GM19438 (cell line): ENCODE measurements around the gene LGR6.
"Not testable (repeated sequence)": the region's sequence is repeated elsewhere in the genome, so short reads cannot be mapped to it uniquely, and the experiment has no call there.

Source experiments
- ATAC-seq: cut with Tn5 transposase; IDR thresholded peaks from one replicate; pipeline ENCODE4 v1.9.1; 2021; ENCODE audit warnings: low read depth; ENCODE audit not compliant: unreplicated experiment

Gene LGR6

DNA sequence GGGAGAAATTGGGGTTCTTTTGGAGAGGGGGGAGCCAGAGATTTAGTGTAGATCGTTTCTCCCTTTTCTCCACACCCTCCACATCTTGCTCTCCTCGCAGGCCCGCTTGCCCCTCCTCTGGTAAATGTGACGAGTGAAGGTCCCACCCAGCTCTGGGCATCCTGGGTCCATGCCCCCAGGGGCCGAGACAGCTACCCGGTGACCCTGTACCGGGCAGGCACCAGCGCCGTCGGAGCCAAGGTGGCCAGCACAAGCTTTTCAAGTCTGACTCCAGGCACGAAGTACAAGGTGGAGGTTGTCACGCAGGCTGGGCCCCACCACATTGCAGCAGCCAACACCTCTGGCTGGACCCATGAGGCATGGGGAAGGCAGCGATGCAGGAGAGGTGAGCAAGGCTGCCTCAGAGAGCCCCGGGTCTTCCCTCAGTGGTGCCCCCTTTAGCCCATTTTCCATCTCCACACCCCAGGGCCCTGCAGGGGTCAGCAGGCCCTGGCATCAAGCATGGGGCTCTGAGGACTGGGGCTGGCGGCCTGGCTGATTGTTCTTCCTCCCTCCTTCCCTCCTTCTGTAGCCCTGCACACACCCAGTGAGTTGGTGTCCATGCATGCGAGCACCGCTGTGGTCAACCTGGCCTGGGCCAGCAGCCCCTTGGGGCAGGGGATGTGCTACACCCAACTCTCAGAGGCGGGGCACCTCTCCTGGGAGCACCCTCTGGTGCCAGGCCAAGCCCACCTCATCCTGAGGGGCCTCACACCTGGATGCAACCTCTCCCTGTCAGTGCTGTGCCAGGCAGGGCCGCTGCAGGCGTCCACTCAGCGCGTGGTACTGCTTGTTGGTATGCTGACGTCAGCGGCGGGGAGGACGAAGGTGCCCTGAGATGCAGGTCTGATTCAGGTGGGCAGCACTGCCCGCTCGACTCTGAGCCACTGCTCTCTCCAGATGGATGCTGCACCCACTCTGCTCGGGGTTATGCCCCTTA lies 16.4 kb upstream of the LGR6 start:
- no peak for ATAC-seq

DNA sequence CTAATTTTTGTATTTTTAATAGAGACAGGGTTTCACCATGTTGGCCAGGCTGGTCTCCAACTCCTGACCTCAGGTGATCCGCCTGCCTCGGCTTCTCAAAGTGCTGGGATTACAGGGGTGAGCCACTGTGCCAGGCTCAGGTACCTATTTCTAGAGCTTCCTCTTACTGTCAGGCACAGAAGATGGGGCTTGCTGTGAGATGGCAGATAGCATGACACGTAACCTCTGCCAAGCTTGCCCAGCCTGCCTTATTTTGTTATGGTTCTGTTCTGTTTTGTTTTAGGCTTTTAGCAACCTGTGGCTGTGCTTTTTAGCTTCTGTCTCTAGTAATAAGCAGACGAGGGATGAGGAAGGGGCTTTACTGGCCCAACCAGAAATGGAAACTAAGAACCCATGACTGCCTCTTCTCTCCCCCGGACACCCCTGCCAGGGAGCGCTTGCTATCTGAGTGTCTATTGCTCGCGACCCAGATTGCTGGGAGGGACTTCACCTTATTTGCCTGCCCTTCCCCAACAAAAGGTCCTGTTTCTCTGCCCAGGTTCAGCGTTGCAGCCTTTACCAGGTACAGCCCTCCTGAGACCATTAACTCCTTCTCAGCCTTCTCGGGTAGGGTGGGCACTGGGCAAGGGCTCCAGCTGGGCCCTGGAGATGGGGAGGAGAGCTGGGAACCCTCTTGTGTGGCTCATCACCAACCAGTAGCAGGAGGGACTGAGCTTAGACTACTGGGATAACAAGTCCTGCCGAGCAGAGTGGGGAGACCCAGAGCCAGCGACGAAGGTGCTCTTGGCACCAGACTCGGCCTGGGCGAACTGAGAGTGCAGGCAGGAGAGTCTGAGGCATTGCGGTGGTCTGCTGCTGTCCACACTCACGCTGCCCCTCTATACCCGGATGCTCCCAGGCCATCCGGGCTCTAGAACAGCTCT lies 13.5 kb upstream of the LGR6 start:
- no peak for ATAC-seq

DNA sequence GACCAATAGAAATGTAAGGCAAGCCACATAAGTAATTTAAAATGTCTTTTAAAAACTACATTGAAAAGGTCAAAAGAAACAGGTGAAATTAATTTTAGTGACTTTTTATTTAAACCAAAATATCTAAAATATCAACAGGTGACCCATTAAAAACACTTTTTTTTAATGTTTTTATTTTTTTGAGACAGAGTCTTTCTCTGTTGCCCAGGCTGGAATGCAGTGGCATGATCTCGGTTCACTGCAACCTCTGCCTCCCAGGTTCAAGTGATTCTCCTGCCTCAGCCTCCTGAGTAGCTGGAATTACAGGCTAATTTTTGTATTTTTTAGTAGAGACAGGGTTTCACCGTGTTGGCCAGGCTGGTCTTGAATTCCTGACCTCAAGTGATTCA lies 12.9 kb upstream of the LGR6 start:
- ATAC-seq, result not testable (repeated sequence)

DNA sequence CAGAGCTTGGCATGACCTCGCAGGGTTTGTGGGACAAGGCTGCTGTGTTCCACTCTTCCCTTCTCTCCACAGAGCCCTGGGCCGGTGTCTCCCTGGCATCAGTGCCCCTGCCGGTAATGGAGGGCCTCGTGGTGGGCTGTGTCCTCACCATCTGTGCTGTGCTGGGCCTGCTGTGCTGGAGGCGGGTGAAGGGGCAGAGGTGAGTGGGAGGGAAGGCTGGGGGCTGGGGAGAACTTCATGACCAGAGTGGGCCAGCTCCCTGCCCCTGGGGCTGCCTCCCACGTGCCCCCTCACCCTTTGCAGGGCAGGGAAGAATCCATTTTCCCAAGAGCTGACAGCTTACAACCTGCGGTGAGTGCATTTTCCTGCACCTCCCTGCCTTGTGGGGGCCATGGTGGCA lies 12.0 kb upstream of the LGR6 start:
- ATAC-seq, result no peak

DNA sequence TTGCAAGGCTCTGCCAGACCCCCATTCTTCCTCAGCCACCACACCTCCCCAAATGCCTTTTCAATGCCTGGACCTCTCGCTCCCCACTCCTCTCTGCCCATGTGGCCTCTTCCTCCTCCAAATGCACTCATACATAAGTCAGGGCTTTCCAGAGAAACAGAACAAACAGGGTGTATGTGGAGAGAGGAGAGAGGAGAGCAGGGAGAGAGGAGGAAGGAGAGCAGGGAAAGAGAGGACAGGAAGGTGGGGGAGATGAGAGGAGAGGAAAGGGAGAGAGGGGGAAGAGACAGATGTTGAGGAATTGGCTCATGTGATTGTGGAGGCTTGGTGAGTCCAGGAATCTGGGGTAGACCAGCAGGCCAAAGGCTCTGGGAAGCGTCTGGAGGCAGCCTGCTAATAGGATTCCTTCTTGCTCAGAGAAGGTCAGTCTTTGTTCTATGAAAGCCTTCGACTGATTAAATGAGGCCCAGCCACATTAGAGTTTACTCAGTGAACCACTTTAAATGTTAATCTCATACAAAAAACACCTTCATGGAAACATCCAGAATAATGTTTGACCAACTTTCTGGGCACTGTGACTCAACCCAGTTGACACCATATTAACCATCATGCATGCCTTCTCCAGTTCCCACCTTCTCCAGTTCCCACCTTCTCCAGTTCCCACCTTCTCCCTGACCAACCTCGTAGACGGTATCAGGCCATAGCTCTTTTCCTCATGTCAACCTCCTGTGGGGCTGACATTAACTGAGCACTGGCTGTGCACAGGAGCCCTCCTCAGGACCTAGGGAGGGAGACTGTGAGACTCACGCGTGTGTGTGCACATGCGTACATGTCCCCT lies 11.3 kb upstream of the LGR6 start:
- ATAC-seq, result no peak

DNA sequence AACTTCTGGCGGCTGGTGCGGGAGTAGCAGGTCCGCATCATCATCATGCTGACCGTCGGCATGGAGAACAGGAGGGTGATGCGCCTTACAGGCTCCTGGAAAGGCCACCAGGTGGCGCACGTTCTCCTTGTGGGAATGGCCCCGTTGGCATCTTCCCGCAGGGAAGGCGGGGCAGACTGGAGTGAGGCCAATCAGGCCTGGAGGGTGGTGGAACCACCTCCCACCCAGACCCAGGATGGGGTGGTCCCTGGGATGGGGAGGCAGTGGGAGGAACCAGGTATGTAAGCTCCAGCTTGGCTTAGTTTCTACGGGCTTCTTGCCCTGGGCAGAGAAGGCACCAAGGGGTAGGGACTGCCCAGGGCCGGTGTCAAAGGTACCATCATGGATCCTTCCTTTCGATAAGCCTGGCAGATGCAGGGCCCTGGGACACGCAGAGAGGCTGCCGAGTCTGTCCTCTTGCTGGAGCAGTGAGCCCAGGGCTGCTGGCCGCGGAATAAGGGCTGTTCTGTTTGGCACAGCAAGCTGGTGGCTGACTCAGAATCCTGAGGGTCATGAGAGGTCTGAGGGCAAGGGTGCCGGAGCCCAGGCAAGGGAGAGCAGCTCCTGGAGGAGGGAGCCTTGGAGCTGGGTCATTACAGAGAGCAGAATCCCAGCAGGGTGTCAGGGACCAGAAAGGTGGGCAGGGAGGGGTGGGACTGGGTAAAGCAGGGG lies 8.7 kb upstream of the LGR6 start:
- ATAC-seq, result no peak

DNA sequence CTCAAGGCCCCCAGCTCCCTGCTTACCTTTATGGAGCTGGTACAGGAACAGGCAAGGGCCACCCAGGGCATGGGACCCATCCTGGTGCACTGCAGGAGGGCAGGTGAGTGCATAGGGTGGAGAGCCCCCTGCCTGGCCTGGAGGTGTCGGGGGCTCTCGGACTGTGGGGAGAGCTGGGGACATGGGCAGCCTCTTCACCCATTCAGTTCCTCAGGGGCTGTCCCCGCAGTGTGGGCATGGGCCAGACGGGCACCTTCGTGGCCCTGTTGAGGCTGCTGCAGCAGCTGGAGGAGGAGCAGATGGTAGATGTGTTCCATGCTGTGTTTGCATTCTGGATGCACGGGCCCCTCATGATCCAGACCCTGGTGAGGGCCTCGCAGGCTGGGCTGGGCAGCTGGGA lies 7.3 kb upstream of the LGR6 start:
- no peak for ATAC-seq

DNA sequence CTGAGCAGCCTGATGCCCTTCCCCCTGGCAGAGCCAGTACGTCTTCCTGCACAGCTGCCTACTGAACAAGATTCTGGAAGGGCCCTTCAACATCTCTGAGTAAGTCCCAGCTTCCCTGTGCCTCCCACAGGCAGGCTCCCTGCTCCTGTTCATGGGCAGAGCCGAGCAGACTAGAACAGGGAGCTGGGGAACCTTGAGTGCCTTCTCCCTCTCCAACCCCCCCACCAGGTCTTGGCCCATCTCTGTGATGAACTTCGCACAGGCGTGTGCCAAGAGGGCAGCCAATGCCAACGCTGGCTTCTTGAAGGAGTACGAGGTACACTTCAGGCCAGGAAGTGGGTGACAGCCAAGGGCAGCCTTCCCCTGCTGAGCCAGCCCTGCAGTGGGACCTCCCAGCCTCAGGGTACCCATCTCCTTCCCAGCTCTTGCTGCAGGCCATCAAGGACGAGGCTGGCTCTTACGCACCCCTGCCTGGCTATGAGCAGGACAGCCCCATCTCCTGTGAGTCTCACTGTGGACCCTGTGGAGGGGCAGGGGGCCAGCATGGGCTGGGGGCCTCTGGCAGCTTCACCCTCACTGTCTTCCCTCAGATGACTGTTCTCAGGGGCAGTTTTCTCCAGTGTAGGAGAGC lies 6.4 kb upstream of the LGR6 start:
- ATAC-seq, result no peak

DNA sequence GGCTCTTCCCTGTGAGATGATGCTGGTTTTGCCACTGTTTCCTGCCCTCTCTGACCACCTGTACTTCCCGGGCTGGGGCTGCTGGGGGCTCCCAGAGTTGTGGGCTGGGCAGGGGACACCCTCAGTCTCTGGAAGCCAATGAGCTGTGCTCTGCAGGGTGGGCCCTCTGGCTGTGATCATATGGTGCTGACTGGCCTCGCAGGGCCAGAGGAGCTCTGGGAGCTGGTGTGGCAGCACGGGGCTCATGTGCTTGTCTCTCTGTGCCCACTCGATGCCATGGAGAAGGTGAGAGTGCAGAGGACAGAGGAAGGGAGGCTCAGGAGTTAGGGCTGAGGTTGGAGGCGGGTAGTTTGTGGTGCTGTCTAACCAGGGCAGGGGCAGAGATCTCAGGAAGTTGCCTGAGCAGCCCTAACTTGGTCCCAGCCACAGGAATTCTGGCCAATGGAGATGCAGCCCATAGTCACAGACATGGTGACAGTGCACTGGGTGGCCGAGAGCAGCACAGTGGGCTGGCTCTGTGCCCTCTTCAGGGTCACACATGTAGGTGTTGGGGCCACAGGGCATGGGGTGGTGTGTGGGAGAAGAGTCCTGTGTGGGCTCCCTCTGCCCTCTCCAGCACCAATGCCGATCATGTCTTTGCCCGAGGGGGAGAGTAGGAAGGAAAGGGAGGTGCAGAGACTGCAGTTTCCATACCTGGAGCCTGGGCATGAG lies 5.7 kb upstream of the LGR6 start:
- no peak for ATAC-seq

DNA sequence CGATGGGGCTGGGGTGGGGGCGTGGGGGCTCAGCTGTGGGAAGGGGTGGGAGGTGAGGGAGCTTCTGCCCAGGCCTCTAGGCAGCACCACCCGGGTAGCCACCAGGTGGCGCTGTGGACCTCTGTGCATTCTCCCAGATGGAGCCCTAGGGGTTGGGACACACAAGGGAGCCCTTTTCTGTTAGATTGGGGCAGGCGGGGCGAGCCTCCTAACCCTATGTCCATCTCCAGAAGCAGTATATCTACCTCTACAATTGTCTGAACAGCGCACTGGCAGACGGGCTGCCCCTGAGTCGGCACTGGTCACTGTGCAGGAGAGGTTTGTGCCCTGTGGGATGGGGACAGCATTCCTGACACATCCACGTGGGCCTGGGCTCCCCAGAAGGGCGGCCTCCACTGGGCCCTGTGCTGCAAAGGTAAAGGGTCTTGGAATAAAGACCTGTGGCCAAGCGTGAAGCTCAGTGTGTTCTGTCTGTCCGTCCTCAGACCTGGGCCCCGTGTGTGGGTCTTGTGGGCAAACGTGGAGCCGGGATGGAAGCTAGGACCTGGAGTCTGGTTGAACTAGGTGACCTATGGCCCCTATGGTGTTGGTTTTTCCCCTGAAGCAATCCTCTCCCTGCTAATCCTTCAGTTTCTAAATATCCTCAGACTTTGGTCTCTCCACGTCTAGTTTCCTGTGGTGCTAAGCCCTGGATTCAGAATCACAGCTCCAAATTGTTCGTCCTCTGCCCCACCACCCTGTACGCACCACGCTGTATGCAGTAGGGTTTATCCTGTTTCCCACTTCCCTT lies 4.4 kb upstream of the LGR6 start:
- no peak for ATAC-seq

DNA sequence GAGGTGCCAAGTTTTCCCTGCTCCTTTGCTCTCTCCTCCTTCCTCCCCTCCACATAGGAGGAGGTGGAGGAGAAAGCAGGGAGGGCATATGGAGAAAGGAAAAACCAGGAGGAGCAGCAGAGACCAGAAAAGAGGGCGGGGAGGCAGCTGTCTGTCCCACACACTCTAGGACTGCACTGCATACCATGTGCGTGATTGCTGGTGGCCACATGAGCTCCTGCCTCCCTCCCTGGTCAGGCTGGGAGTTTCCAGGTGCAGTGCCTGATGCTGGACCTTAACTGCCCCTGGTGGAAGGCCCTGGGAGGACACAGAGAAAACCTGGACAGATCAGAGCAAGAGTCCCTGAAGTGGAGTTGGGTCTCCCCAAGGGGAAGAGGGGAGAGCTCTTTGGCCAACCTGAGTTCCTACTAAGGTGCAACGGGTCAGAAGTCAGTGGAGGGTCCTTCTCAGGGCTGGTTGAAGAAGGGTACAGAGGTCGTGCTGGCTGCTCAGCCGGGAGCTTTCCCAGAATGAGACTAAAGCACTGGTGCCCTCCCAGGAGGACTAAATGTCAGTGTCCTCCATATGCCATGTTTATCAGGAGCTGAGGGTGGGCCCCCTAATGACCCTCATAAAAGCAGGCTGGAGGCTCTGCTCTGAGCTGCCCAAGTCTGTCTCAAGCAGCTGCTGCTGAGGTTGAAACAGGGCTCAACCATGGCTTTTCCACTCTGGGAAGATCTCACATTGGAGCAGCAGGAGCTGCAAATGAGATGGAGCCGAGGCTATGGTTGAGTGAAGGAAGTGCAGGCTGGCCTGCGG lies 3.5 kb upstream of the LGR6 start:
- ATAC-seq, result no peak

DNA sequence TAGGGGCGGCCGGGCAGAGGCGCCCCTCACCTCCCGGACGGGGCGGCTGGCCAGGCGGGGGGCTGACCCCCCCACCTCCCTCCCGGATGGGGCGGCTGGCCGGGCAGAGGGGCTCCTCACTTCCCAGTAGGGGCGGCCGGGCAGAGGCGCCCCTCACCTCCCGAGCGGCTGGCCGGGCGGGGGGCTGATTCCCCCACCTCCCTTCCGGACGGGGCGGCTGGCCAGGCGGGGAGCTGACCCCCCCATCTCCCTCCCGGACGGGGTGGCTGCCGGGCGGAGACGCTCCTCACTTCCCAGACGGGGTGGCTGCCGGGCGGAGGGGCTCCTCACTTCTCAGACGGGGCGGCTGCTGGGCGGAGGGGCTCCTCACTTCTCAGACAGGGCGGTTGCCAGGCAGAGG lies 2.2 kb upstream of the LGR6 start:
- not testable (repeated sequence) for ATAC-seq

DNA sequence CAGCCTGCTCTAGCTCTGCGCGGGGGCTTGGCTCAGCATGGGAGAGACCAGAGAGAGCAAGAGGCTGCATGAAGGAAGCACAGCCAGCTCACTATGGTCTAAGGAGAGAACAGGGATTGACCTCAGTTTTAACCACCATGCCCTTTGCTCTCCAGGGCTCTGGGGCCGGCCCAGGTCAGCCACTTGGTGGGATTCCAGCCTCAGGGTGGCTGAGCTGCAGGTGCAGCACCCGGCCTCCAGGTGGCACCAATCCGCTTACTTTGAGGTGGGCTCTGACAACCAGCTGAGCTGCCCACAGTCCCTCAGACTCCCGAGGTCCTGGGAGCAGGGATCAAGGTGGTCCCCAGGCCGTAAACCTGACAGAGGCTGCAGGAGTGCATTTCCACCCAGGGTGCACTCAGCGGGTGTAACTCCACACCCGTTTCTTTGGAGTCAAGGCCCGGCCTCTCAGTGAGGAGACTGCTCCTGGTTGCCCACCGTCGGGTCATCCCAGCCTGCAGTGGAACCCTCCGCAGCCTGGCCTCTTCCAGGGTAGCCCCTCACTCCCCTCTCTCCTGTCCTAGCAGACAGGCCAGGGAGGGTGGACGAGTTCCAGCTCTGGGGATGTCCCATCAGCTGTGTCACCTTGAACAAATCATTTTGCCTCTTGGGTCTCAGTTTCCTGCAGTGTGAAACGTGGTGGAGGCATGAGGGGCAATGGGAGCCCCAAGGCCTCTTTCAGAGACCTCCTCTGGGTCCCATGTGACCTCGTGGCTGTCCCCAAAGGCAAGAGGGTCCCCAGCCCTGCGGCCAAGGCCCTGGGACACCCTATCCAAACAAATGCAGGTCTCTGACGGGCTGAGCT lies 607 bp upstream of the LGR6 start:
- ATAC-seq, result no peak

DNA sequence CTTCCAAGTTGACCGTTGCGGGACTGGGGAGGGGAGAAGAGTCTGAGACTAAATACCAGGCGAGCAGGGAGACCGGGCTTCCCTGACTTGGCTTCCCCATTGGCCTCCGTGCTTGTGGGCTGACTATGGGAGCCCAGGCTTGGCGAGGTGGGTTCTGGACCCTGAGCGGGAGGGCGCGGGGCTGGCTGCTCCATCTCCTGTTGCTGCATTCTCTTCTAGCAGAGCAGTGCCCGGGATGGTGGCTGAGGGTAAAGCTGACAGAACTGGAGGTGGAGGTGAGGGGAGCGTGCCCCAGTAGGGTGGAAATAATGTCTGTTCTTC lies 689 bp downstream of the LGR6 start:
- no peak for ATAC-seq

DNA sequence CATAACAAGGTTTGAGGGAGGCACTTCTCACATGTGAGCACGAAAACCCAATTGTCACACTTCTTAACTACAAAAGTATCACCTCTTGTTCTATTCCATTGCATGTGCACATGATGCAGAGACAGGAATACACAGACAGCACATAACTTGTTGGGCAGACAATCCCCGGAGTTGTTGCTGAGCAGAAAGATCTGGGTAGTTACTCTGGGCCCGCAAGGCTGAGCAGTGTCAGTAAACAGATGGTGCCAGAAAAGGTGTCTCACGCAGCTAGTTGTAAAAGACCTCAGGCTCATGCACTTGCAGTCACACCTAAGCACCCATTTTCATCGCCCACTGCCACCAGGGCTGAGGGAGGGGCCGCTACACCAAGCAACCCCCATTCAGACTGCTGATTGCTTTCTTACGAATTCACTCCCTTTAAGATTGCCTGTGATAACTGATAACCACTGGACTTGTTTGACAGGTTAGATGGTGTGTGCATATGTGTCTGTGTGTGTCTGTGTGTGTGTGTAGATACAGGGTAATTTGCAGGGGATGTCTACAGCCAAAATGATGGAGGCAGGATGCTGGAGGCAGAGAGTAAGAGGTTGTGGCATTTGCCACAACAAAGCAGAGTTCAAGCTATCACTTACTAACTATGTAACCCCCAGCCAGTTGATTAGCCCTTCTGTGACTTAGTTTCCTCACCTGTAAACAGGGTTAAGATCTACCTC lies 4.2 kb downstream of the LGR6 start:
- no peak for ATAC-seq

DNA sequence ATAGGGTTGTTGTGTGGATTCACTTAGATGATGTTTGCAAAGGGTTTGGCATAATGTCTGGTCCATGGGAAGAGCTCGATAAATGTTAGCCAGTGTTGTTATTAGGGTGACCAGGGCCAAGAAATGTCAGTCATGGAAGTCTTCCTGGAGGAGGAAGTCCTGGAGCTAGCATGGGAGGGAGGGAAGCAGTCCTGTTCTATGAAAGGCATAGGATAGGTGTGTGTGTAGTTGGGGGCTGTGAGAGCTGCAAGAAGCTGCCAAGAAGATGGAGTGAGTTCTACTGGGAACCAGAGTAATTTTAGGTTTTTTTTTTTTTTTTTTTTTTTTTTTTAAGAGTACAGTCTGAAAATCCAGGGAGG lies 4.7 kb downstream of the LGR6 start:
- no peak for ATAC-seq
